Measurements from ENCODE around the gene GK.

DNA sequence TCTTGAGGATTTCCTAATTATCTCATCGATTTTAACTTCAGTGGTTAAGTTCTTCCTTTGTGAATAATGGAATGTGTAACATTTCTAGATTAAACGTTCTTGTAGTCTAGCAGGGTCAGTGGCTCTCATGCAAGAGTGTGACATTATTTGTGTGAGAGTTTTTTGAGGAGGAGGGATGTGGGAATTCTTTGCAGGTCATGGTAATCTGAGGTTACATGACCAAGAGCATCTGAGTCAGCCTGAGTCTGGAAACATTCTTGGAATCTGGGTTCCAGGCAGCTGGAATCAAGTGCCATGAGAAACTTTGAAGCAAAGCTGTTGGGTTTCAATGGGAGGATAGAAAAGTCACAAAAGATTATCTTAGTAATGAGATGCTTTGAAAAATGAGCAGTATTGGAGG, 49.5 kb downstream of the GK start:
- TF ChIP-seq, protein P1, sequence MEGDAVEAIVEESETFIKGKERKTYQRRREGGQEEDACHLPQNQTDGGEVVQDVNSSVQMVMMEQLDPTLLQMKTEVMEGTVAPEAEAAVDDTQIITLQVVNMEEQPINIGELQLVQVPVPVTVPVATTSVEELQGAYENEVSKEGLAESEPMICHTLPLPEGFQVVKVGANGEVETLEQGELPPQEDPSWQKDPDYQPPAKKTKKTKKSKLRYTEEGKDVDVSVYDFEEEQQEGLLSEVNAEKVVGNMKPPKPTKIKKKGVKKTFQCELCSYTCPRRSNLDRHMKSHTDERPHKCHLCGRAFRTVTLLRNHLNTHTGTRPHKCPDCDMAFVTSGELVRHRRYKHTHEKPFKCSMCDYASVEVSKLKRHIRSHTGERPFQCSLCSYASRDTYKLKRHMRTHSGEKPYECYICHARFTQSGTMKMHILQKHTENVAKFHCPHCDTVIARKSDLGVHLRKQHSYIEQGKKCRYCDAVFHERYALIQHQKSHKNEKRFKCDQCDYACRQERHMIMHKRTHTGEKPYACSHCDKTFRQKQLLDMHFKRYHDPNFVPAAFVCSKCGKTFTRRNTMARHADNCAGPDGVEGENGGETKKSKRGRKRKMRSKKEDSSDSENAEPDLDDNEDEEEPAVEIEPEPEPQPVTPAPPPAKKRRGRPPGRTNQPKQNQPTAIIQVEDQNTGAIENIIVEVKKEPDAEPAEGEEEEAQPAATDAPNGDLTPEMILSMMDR (conservative IDR thresholded peaks at IDR 0.05 in 1 of 2, IDR thresholded peaks at IDR 0.05 in 1 of 2; ENCODE audit: extremely low read depth in 1 of 2, insufficient read depth in 1 of 2, low read depth in 1 of 2, low read length in 2 of 2), result no peak
- no peak for TF ChIP-seq EZH2 (IDR thresholded peaks at IDR 0.05; ENCODE audit: borderline replicate concordance, low read length)

All from mammary epithelial cell (primary cell).